Neuronal stem cell (in vitro differentiated cells): ENCODE results near the gene KCNQ1.

Source experiments
- DNase-seq: peaks from one replicate; pipeline ENCODE4 v3.0.0-alpha.2; 2013; ENCODE audit warnings: low spot score
- H2AFZ ChIP-seq: one replicate; pipeline ENCODE4 v1.6.1; 2013; ENCODE audit warnings: mild to moderate bottlenecking, low read length, inconsistent platforms
- H2AK5ac ChIP-seq: 2 replicates; pipeline ENCODE4 v1.6.1; 2013; ENCODE audit warnings: low read depth, mild to moderate bottlenecking, inconsistent platforms, low read length, moderate library complexity, mixed read lengths
- H2BK120ac ChIP-seq: 2 replicates; pipeline ENCODE4 v1.6.1; 2013; ENCODE audit warnings: low read depth, mild to moderate bottlenecking, inconsistent platforms, low read length, moderate library complexity, mixed read lengths
- H2BK12ac ChIP-seq: one replicate; pipeline ENCODE4 v1.6.1; 2013; ENCODE audit warnings: low read length, inconsistent platforms
- H2BK15ac ChIP-seq: 2 replicates; pipeline ENCODE4 v1.6.1; 2013; ENCODE audit warnings: mild to moderate bottlenecking, low read length, inconsistent platforms, mixed read lengths
- H2BK5ac ChIP-seq: one replicate; pipeline ENCODE4 v1.6.1; 2013; ENCODE audit warnings: inconsistent platforms, mild to moderate bottlenecking, low read length, moderate library complexity
- H3K14ac ChIP-seq: one replicate; pipeline ENCODE4 v1.6.1; 2013; ENCODE audit warnings: low read length, inconsistent platforms
- H3K18ac ChIP-seq: 2 replicates; pipeline ENCODE4 v1.6.1; 2013; ENCODE audit warnings: low read length, inconsistent platforms
- H3K23ac ChIP-seq: 2 replicates; pipeline ENCODE4 v1.6.1; 2013; ENCODE audit warnings: low read depth, mild to moderate bottlenecking, mixed read lengths, low read length, inconsistent platforms; ENCODE audit not compliant: poor library complexity
- H3K27ac ChIP-seq: replicated peaks from 3 replicates; pipeline ENCODE4 v1.5.1; 2013; ENCODE audit warnings: low read length, inconsistent platforms
- H3K27me3 ChIP-seq, 3 experiments: 2 replicates each; pipeline ENCODE4 v1.6.1; 2013; ENCODE audit warnings: low read length in 3 of 3, mild to moderate bottlenecking in 2 of 3, inconsistent platforms in 1 of 3, low read depth in 1 of 3, mixed read lengths in 1 of 3, moderate library complexity in 1 of 3; ENCODE audit not compliant: control insufficient read depth in 3 of 3, insufficient read depth in 3 of 3
- H3K36me3 ChIP-seq, 2 donors: replicated peaks in 1 of 2; 2 replicates each; pipeline ENCODE4 v1.6.1; 2013; ENCODE audit warnings: low read length in 2 of 2; ENCODE audit not compliant: control insufficient read depth in 2 of 2, insufficient read depth in 2 of 2
- H3K4ac ChIP-seq: 2 replicates; pipeline ENCODE4 v1.6.1; 2013; ENCODE audit warnings: inconsistent platforms, mild to moderate bottlenecking, low read length, moderate library complexity
- H3K4me1 ChIP-seq, 2 donors: 1 replicate in 1 of 2; 2 replicates in 1 of 2; pipeline ENCODE4 v1.6.1; 2013; ENCODE audit warnings: low read length in 2 of 2, low read depth in 1 of 2; ENCODE audit not compliant: control insufficient read depth in 2 of 2, insufficient read depth in 1 of 2
- H3K4me2 ChIP-seq: one replicate; pipeline ENCODE4 v1.6.1; 2013; ENCODE audit warnings: mild to moderate bottlenecking, low read length, inconsistent platforms; ENCODE audit not compliant: insufficient read depth, poor library complexity, severe bottlenecking
- H3K4me3 ChIP-seq, 2 donors: 2 replicates each; pipeline ENCODE4 v1.5.1; 2013; ENCODE audit warnings: low read length in 2 of 2, mild to moderate bottlenecking in 2 of 2, inconsistent platforms in 1 of 2, moderate library complexity in 1 of 2
- H3K79me1 ChIP-seq: one replicate; pipeline ENCODE4 v1.6.1; 2013; ENCODE audit warnings: low read depth, mild to moderate bottlenecking, inconsistent platforms, low read length, moderate library complexity
- H3K9ac ChIP-seq: one replicate; pipeline ENCODE4 v1.6.1; 2013; ENCODE audit warnings: mild to moderate bottlenecking, low read depth, low read length, inconsistent platforms; ENCODE audit not compliant: poor library complexity
- H3K9me3 ChIP-seq, 2 donors: replicated peaks in 1 of 2; 2 replicates each; pipeline versions ENCODE3 to v1.6.1; 2013; ENCODE audit warnings: low read length in 2 of 2, mild to moderate bottlenecking in 2 of 2, inconsistent platforms in 1 of 2, low read depth in 1 of 2, mixed read lengths in 1 of 2, moderate library complexity in 1 of 2; ENCODE audit not compliant: control insufficient read depth in 2 of 2, insufficient read depth in 1 of 2
- H4K8ac ChIP-seq: one replicate; pipeline ENCODE4 v1.6.1; 2013; ENCODE audit warnings: low read depth, mild to moderate bottlenecking, inconsistent platforms, low read length, moderate library complexity
- H4K91ac ChIP-seq: one replicate; pipeline ENCODE4 v1.6.1; 2013; ENCODE audit warnings: low read length, low read depth, mild to moderate bottlenecking, inconsistent platforms; ENCODE audit not compliant: poor library complexity
- WGBS, 2 donors: extraction: QIAGEN DNeasy Blood & Tissue Kit; methylation state at CpG; one replicate each; pipeline ENCODE4 v1.1.7; 2013; ENCODE audit warnings: missing lambda C conversion rate in 2 of 2, mixed read lengths in 1 of 2; ENCODE audit not compliant: insufficient read length in 2 of 2, insufficient replicate concordance in 1 of 2; ENCODE audit errors: extremely low coverage in 2 of 2; 5-methylcytosine and 5-hydroxymethylcytosine counted together

Gene KCNQ1

GRCh38 chr11:2704896-2705606, 260.2 kb downstream of the KCNQ1 start:
- H3K4me3 ChIP-seq, result no peak overlapping the region
- H3K4me2 ChIP-seq, result no peak overlapping the region
- H3K9ac ChIP-seq, result no peak overlapping the region
- H2BK120ac ChIP-seq, result no peak overlapping the region
- peak overlapping the region; percentile 50 for H3K18ac ChIP-seq
- no peak overlapping the region for H3K4ac ChIP-seq
- H3K23ac ChIP-seq, result peak overlapping the region; percentile 14
- no peak overlapping the region for H2BK15ac ChIP-seq
- no peaks in the 10 kb centered on the region for H3K79me1 ChIP-seq
- peaks cover 0 to 1% of the 10 kb centered on the region in 2 donors for H3K36me3 ChIP-seq
- H3K27ac ChIP-seq, result no peak overlapping the region
- H4K8ac ChIP-seq, result no peak overlapping the region
- no peak overlapping the region for H2AFZ ChIP-seq
- peaks cover 0 to 44% (median 0%) of the 10 kb centered on the region in 3 experiments for H3K27me3 ChIP-seq
- H2BK12ac ChIP-seq, result no peak overlapping the region
- no peak overlapping the region for H4K91ac ChIP-seq
- H2BK5ac ChIP-seq, result no peak overlapping the region
- no peak for DNase-seq
- H2AK5ac ChIP-seq, result peak overlapping the region; percentile 34
- no CpG with 5 or more reads among the region's 14 CpGs for WGBS, 2 donors
- H3K4me1 ChIP-seq, result peaks cover 11 to 19% of the 10 kb centered on the region in 2 donors
- peaks cover 3 to 6% of the 10 kb centered on the region in 2 donors for H3K9me3 ChIP-seq
- H3K14ac ChIP-seq, result no peak overlapping the region

- no CpG with 5 or more reads among the region's 1 CpG for WGBS, 2 donors
Observed at GRCh38 chr11:2706321-2706720, 261.5 kb downstream of the KCNQ1 start.

DNA sequence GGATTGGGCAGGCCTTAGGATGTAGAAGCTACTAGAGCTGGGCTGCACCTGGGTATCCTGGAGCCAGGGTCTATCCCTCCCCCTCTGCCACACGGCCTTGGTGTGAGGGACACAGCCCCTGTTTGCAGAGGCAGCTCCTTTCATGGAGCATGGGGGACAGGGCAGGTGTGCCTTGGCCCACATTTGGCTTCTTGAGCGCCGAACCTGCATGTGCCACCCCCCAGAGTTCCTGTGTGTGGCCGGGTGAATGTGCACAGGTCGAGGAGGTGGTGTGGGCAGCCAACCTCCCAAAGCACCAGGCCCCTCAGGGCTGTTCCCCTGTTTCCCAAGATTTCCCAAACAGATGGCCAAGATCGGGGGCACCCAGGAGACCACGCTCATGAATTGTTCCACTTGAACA, 262.9 kb downstream of the KCNQ1 start:
- Histone ChIP-seq H3K27me3 (peaks cover 0 to 56% (median 2%) of the 10 kb centered on the region in 3 experiments), H3K36me3 (peaks cover 0 to 1% of the 10 kb centered on the region in 2 donors), H3K4me1 (peaks cover 7 to 12% of the 10 kb centered on the region in 2 donors), H4K91ac (no peak overlapping the region), H3K4ac (no peak overlapping the region), H3K27ac (no peak overlapping the region), H3K14ac (no peak overlapping the region), H2AFZ (no peak overlapping the region), H2BK12ac (no peak overlapping the region), H3K9me3 (peaks cover 7 to 17% of the 10 kb centered on the region in 2 donors), H2AK5ac (no peak overlapping the region), H3K18ac (peak overlapping the region; percentile 59), H3K79me1 (no peaks in the 10 kb centered on the region), H3K4me3 (no peak overlapping the region), H3K4me2 (no peak overlapping the region), H3K9ac (no peak overlapping the region), H2BK120ac (no peak overlapping the region), H2BK5ac (no peak overlapping the region), H3K23ac (peak overlapping the region; percentile 71), H4K8ac (no peak overlapping the region), H2BK15ac (no peak overlapping the region)
- no peak for DNase-seq
- WGBS, 2 donors, result no CpG with 5 or more reads among the region's 7 CpGs

More at GRCh38 chr11:2706321-2706720, 261.5 kb downstream of the KCNQ1 start:
- Histone ChIP-seq H2BK15ac (no peak overlapping the region), H3K23ac (no peak overlapping the region), H3K4me2 (no peak overlapping the region), H3K4ac (no peak overlapping the region), H3K79me1 (no peaks in the 10 kb centered on the region), H3K9me3 (peaks cover 6 to 17% of the 10 kb centered on the region in 2 donors), H3K4me3 (no peak overlapping the region), H2BK12ac (no peak overlapping the region), H3K18ac (no peak overlapping the region), H3K27ac (no peak overlapping the region), H3K36me3 (peaks cover 0 to 1% of the 10 kb centered on the region in 2 donors), H3K27me3 (peaks cover 0 to 44% (median 1%) of the 10 kb centered on the region in 3 experiments), H3K14ac (no peak overlapping the region), H4K8ac (no peak overlapping the region), H3K9ac (no peak overlapping the region), H4K91ac (no peak overlapping the region), H2AFZ (no peak overlapping the region), H2AK5ac (no peak overlapping the region), H3K4me1 (peaks cover 7 to 17% of the 10 kb centered on the region in 2 donors), H2BK5ac (no peak overlapping the region), H2BK120ac (no peak overlapping the region)
- no peak for DNase-seq

GRCh38 chr11:2708151-2708581, 263.4 kb downstream of the KCNQ1 start:
- no peak overlapping the region for H3K23ac ChIP-seq
- H3K4ac ChIP-seq, result no peak overlapping the region
- peak overlapping the region; percentile 24 for H3K9ac ChIP-seq
- peaks cover 4 to 8% of the 10 kb centered on the region in 2 donors for H3K4me1 ChIP-seq
- H3K4me2 ChIP-seq, result no peak overlapping the region
- H2BK15ac ChIP-seq, result no peak overlapping the region
- H3K18ac ChIP-seq, result no peak overlapping the region
- H3K4me3 ChIP-seq, result no peak overlapping the region
- no peak overlapping the region for H2BK12ac ChIP-seq
- peaks cover 0 to 60% (median 2%) of the 10 kb centered on the region in 3 experiments for H3K27me3 ChIP-seq
- H2BK120ac ChIP-seq, result no peak overlapping the region
- H2BK5ac ChIP-seq, result no peak overlapping the region
- peaks cover 7 to 17% of the 10 kb centered on the region in 2 donors for H3K9me3 ChIP-seq
- H3K14ac ChIP-seq, result no peak overlapping the region
- H2AK5ac ChIP-seq, result no peak overlapping the region
- no CpG with 5 or more reads among the region's 11 CpGs for WGBS, 2 donors
- H2AFZ ChIP-seq, result no peak overlapping the region
- no peaks in the 10 kb centered on the region for H3K79me1 ChIP-seq
- H4K8ac ChIP-seq, result no peak overlapping the region
- peaks cover 0 to 1% of the 10 kb centered on the region in 2 donors for H3K36me3 ChIP-seq
- H4K91ac ChIP-seq, result no peak overlapping the region
- DNase-seq, result no peak
- H3K27ac ChIP-seq, result no peak overlapping the region
